Common myeloid progenitor, CD34-positive (primary cell): ENCODE measurements around the gene TFB1M.
"Not testable (repeated sequence)": the region's sequence is repeated elsewhere in the genome, so short reads cannot be mapped to it uniquely, and the experiment has no call there.

Experiments used
- CTCF ChIA-PET: fragments of 350-600 bp; sonication (Branson Sonifier 250); formaldehyde crosslinking; loops from one replicate; lab custom pipeline; 2021; ENCODE audit warnings: antibody characterized with exemption; lab: Charles Lee
- POLR2A ChIA-PET: fragments of 350-600 bp; sonication (Branson Sonifier 250); formaldehyde crosslinking; loops from one replicate; lab custom pipeline; 2021; ENCODE audit warnings: antibody characterized with exemption; lab: Charles Lee
- DNase-seq, 3 donors: peaks; one replicate each; pipeline versions ENCODE4 v3.0.0 to v3.0.0-alpha.2; 2013
- H3K27ac ChIP-seq, 2 experiments: 1 replicate in 1 of 2; 2 replicates in 1 of 2; pipeline ENCODE4 v1.7.0; 2013; ENCODE audit warnings: inconsistent platforms in 2 of 2, low read length in 2 of 2, mild to moderate bottlenecking in 2 of 2, low read depth in 1 of 2, moderate library complexity in 1 of 2; ENCODE audit not compliant: severe bottlenecking in 2 of 2, insufficient read depth in 1 of 2, poor library complexity in 1 of 2
- H3K27me3 ChIP-seq, 5 experiments: replicated peaks in 2 of 5; 1 replicate in 3 of 5; 2 replicates in 2 of 5; pipeline versions ENCODE4 v1.6.1 to v1.7.0; 2013; ENCODE audit warnings: low read length in 4 of 5, mild to moderate bottlenecking in 2 of 5, moderate library complexity in 2 of 5, inconsistent platforms in 1 of 5; ENCODE audit not compliant: insufficient read depth in 5 of 5, control insufficient read depth in 4 of 5
- H3K36me3 ChIP-seq, 4 experiments: 1 replicate in 2 of 4; 2 replicates in 2 of 4; pipeline versions ENCODE4 v1.6.1 to v1.7.0; 2013; ENCODE audit warnings: low read length in 3 of 4, control low read depth in 1 of 4, mild to moderate bottlenecking in 1 of 4; ENCODE audit not compliant: control insufficient read depth in 4 of 4, insufficient read depth in 4 of 4
- H3K4me1 ChIP-seq, 4 experiments: 1 replicate in 3 of 4; 2 replicates in 1 of 4; pipeline versions ENCODE4 v1.6.1 to v1.7.1; 2013; ENCODE audit warnings: low read length in 3 of 4, mild to moderate bottlenecking in 3 of 4, control low read depth in 1 of 4, inconsistent platforms in 1 of 4, moderate library complexity in 1 of 4; ENCODE audit not compliant: control insufficient read depth in 4 of 4, insufficient read depth in 4 of 4; ENCODE audit errors: control extremely low read depth in 1 of 4
- H3K4me3 ChIP-seq, 7 experiments: 1 replicate in 4 of 7; 2 replicates in 3 of 7; pipeline versions ENCODE4 v1.5.1 to v1.7.0; 2013; ENCODE audit warnings: mild to moderate bottlenecking in 7 of 7, low read length in 6 of 7, moderate library complexity in 6 of 7, inconsistent platforms in 2 of 7, low read depth in 2 of 7, control low read depth in 1 of 7; ENCODE audit not compliant: insufficient read depth in 4 of 7, control insufficient read depth in 1 of 7; ENCODE audit errors: extremely low read depth in 1 of 7
- H3K9me3 ChIP-seq, 5 experiments: 1 replicate in 4 of 5; 2 replicates in 1 of 5; pipeline versions ENCODE4 v1.6.1 to v1.7.1; 2013; ENCODE audit warnings: low read length in 4 of 5, mild to moderate bottlenecking in 2 of 5, inconsistent platforms in 1 of 5, low read depth in 1 of 5, moderate library complexity in 1 of 5; ENCODE audit not compliant: control insufficient read depth in 4 of 5, insufficient read depth in 2 of 5; ENCODE audit errors: control extremely low read depth in 1 of 5
- WGBS: methylation state at CpG from one replicate; pipeline ENCODE4 v1.1.5; 2013; ENCODE audit not compliant: insufficient coverage; 5-methylcytosine and 5-hydroxymethylcytosine counted together

TFB1M gene

DNA sequence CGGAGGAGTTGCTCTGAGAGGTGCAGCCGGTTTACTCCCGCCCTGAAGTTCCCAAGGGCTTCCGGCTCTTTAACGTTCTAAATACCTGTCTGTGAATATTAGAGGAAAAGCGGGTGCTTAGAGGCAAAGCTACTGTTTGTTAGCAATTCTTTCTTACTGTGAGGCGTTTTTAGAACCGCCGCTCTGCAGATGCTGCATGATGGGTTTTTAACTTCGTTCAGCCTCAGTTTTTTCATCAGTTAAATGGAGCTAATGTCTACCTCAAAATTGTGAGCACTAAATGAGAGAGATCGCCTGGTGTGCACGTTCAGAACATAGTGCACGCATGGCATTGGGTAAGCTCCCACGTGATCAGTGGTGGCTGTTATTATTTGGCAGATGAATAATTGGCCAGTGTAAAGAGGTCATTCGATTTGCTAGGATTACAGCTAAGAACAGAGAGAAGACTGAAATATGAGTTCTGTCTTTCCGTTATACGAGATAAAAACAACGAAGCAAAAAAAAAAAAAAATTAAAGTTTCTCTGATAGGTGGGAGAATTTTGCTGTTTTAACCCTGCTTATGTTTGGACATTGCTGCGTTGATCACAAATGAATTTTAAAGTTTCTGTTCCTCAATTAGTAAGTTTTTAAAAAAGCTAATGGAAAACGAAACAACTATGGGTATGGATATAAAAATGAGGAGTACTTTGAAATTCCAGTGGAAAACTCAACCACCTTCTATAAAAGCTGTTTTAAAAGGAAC lies 660 bp upstream of the TFB1M start:
- Histone ChIP-seq H3K36me3 (peaks cover 0 to 18% (median 3%) of the 10 kb centered on the region in 4 experiments), H3K27me3 (no peaks in the 10 kb centered on the region), H3K9me3 (peaks cover 0 to 4% (median 0%) of the 10 kb centered on the region in 5 experiments), H3K4me1 (peaks cover 0 to 21% (median 16%) of the 10 kb centered on the region in 4 experiments), H3K27ac (peak overlapping the region; percentile 48 to 84), H3K4me3 (peak overlapping the region; percentile 83 to 100 (median 98))
- DNase-seq: peak in 1 of 3 donors; percentile 88
- WGBS: 3% methylated on average over 18 of the region's 20 CpGs
- ChIA-PET POLR2A (no interaction called here), CTCF (interaction anchor here (1.6 to 2.0 kb wide), 2 partner anchors 16 to 28 kb away, joined by 4 to 5 read pairs; no protein-coding TSS in a partner anchor)

DNA sequence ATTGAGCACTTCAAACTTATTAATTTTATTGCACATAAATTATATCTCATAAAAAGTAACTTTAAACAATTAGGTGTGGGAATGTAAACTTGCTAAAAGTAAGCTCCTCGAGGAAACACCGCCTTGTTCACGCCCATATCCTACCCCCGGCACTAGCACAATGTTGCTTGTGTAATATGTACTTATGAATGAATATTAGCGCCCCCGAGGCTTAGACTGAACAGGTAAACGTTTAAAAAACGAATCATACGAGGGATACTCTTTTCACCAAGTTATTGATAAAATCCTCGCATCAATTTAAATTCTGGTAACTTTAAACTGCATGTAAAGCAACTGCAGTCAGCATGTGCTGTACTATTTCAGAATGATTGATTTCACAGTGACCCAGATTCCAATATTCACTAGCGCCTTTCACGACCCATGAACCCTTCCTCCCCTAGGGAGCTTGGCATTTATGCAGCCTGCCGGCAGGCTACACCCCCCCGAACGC lies 637 bp downstream of the TFB1M start:
- 0% methylated on average over 13 of the region's 15 CpGs for WGBS
- ChIA-PET POLR2A (no interaction called here), CTCF (interaction anchor here (1.6 kb wide), 1 partner anchor 26 kb away, joined by 4 read pairs; no protein-coding TSS in a partner anchor)
- peaks cover 0 to 23% (median 9%) of the 10 kb centered on the region in 4 experiments for H3K36me3 ChIP-seq
- H3K27me3 ChIP-seq: no peaks in the 10 kb centered on the region
- DNase-seq: peak; percentile 44 to 73 (median 48)
- H3K27ac ChIP-seq: peak overlapping the region; percentile 67 to 84
- peak overlapping the region; percentile 83 to 100 (median 98) for H3K4me3 ChIP-seq
- H3K4me1 ChIP-seq: peaks cover 0 to 20% (median 15%) of the 10 kb centered on the region in 4 experiments
- H3K9me3 ChIP-seq: no peaks in the 10 kb centered on the region

DNA sequence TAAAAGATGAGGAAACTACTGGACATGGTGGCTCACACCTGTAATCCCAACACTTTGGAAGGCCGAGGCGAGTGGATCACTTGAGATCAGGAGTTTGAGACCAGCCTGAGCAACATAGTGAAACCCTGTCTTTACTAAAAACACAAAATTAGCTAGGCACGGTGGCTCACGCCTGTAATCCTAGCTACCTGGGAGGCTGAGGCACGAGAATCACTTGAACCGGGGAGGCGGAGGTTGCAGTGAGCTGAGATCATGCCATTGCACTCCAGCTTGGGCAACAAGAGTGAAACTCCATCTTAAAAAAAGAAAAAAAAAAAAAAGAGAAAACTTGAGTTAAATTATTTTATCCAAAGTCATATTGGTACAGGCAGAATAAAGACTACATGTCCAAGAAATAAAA lies 1.3 kb downstream of the TFB1M start:
- WGBS: 98% methylated on average over 5 of the region's 7 CpGs
- not testable (repeated sequence) for H3K9me3 ChIP-seq, H3K27ac ChIP-seq, DNase-seq, H3K27me3 ChIP-seq
- H3K4me1 ChIP-seq: peaks cover 0 to 20% (median 15%) of the 10 kb centered on the region in 4 experiments
- H3K36me3 ChIP-seq: peaks cover 0 to 28% (median 13%) of the 10 kb centered on the region in 4 experiments
- POLR2A ChIA-PET: interaction anchor here (0.6 kb wide), 1 partner anchor 1875 kb away, joined by 3 read pairs; no protein-coding TSS in a partner anchor
- CTCF ChIA-PET: interaction anchor here (0.9 kb wide), 1 partner anchor 384 kb away, joined by 3 read pairs; no protein-coding TSS in a partner anchor
- H3K4me3 ChIP-seq: peak overlapping the region in 4 of 7 experiments; percentile 97 to 100 (median 98)

DNA sequence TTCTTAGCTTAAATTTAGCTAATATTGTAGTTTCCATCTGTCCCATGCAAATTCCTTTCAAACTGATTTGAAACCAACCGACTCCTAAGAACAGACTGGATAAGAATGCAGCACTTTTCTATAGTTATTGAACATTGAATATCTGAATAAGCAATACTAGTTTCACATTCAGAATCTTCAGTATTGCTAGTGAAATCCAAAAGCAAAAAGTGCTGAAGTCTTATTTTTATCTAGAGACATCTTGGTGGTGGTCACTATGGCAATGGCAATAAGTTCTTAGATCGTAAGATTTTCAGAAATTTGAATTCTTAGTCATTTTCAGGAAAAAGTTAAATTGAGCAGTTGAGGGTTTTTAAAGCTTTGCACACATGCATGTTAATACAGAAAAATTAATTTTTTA lies 2.7 kb downstream of the TFB1M start:
- WGBS: 100% methylated on average over 1 of the region's 2 CpGs
- Histone ChIP-seq H3K27ac (no peak overlapping the region), H3K4me3 (no peak overlapping the region), H3K4me1 (peaks cover 0 to 20% (median 15%) of the 10 kb centered on the region in 4 experiments), H3K9me3 (no peaks in the 10 kb centered on the region), H3K27me3 (no peaks in the 10 kb centered on the region), H3K36me3 (peaks cover 8 to 39% (median 20%) of the 10 kb centered on the region in 4 experiments)
- POLR2A ChIA-PET: no interaction called here
- DNase-seq: no peak
- CTCF ChIA-PET: interaction anchor here (0.6 to 1.6 kb wide), 2 partner anchors 10 to 48 kb away, joined by 3 to 4 read pairs; no protein-coding TSS in a partner anchor

DNA sequence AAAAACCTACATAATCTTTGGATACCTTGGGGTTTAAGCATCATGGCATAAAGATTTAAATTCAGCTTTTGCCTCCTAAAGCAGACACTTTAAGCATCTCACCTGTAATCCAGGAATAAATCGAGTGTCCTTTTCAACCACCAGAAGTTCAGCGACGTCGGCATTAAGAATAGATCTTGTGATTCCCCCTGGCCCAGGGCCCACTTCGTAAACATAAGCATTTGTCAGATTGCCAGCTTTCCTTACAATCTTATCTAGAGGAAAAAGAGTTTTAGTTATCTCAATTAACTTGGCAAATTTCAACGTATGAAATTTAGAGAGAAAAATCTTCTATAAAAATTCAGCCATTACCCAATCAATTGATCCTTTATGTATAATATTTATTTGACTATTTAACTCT lies 3.2 kb downstream of the TFB1M start:
- CTCF ChIA-PET: interaction anchor here (1.6 kb wide), 1 partner anchor 10 kb away, joined by 4 read pairs; no protein-coding TSS in a partner anchor

DNA sequence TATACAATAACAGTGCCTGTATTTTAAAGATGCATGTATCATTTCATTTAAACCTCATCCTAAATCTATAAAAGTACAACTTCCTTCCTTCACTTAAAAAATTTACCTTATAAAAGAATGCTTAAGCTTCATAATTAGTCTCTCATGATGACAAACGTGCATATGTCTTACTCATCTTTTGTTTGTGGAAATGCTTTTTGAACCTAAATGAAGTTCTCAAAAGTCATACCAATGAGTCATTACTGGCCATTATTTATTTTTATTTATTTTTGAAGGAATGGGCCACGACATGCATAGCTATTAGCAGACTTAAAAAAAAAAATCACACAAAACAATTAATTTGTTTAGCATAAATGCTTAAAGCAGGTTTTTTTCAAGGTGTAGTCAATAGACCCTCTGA lies 3.7 kb downstream of the TFB1M start:
- ChIA-PET CTCF (interaction anchor here (0.8 kb wide), 1 partner anchor 11 kb away, joined by 3 read pairs; no protein-coding TSS in a partner anchor), POLR2A (no interaction called here)
- Histone ChIP-seq H3K27ac (no peak overlapping the region), H3K27me3 (no peaks in the 10 kb centered on the region), H3K9me3 (no peaks in the 10 kb centered on the region), H3K4me3 (no peak overlapping the region), H3K36me3 (peaks cover 11 to 43% (median 23%) of the 10 kb centered on the region in 4 experiments), H3K4me1 (peaks cover 0 to 19% (median 14%) of the 10 kb centered on the region in 4 experiments)
- WGBS: no CpG with 5 or more reads among the region's 2 CpGs
- DNase-seq: no peak

More for the DNA sequence above, 3.2 kb downstream of the TFB1M start:
- Histone ChIP-seq H3K27ac (no peak overlapping the region), H3K9me3 (no peaks in the 10 kb centered on the region), H3K4me3 (no peak overlapping the region), H3K27me3 (no peaks in the 10 kb centered on the region), H3K4me1 (peaks cover 0 to 20% (median 15%) of the 10 kb centered on the region in 4 experiments), H3K36me3 (peaks cover 11 to 43% (median 23%) of the 10 kb centered on the region in 4 experiments)
- no peak for DNase-seq
- 65% methylated on average over 5 of the region's 6 CpGs for WGBS
- POLR2A ChIA-PET: no interaction called here
